HG02852 (cell line): Measurements from ENCODE around the gene PUS7L.
A peak's percentile ranks its signal among the peaks of the same experiment; 100 is the strongest.
"Not testable (repeated sequence)": the region's sequence is repeated elsewhere in the genome, so short reads cannot be mapped to it uniquely, and the experiment has no call there.

Experiments used
- ATAC-seq: cut with Tn5 transposase; IDR thresholded peaks from one replicate; pipeline ENCODE4 v1.9.1; 2021; ENCODE audit warnings: mild to moderate bottlenecking, moderate library complexity; ENCODE audit not compliant: unreplicated experiment

The PUS7L gene

DNA sequence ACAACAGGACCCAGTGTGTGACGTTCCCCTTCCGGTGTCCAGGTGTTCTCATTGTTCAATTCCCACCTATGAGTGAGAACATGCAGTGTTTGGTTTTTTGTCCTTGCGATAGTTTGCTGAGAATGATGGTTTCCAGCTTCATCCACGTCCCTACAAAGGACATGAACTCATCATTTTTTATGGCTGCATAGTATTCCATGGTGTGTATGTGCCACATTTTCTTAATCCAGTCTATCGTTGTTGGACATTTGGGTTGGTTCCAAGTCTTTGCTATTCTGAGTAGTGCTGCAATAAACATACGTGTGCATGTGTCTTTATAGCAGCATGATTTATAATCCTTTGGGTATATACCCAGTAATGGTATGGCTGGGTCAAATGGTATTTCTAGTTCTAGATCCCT lies 7.2 kb downstream of the PUS7L start:
- not testable (repeated sequence) for ATAC-seq

GRCh38 chr12:43750814-43751213 lies 7.8 kb downstream of the PUS7L start:
- no peak for ATAC-seq

- ATAC-seq = no peak
Measured at GRCh38 chr12:43749016-43749415, 9.6 kb downstream of the PUS7L start.

DNA sequence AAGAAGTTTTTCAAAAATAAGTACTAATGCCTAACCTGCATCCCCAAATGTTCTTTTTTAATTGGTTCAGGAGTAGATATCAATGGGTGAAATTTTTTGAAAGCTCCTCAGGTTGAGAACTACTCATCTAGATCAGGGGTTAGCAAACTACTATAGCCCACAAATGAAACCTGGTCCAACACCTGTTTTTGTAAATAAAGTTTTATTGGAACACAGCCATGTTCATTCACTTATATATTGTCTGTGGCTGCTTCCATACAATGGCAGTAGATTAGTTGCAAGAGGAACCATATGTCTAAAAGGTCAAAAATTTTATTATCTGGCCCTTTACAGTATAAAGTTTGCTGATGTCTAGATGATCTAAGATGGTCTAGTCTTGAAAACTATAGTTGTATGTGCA lies 13.8 kb downstream of the PUS7L start:
- ATAC-seq = no peak

DNA sequence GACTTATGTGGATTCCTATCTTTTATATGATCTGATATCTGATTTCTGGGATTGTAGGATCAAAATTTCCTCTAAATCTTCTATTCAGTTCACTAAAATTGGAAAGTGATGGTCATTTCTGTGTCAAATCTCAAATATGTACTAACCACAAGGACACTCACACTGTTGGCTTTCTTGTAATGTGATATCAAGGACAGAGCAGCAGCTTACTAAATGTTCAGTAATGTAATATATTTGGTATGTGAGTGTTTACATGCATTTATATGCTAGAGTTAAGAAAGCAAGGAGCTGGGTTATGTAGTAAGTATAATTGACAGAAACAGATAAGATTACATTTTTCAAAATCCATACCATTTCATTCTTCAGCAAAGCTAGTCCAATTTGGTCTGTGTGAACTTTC lies 16.5 kb downstream of the PUS7L start:
- no peak for ATAC-seq

- peak; percentile 83 for ATAC-seq
Measured at GRCh38 chr12:43740511-43741100, 18.0 kb downstream of the PUS7L start.

- no peak for ATAC-seq
Measured at GRCh38 chr12:43737646-43738045, 20.9 kb downstream of the PUS7L start.

- no peak for ATAC-seq
Measured at GRCh38 chr12:43736927-43737440, 21.6 kb downstream of the PUS7L start.

DNA sequence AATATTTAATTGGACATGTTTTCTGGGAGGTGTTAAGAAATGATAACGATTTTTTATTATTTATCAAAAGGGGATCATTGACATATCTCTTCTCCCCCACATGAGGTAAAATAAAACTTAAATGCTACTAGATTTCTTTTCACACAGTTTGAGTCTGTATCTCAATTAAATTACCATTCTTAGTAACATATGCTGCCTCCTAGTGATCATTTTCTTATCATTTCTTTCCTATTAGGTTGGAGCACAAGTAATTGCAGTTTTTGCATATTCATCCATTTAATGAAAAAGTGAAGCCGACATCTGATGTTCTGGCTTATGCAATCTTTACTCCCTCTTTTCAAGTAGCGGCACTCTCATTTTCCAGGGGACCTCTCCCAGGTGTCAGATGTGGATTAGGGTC lies 24.9 kb downstream of the PUS7L start:
- ATAC-seq = no peak

DNA sequence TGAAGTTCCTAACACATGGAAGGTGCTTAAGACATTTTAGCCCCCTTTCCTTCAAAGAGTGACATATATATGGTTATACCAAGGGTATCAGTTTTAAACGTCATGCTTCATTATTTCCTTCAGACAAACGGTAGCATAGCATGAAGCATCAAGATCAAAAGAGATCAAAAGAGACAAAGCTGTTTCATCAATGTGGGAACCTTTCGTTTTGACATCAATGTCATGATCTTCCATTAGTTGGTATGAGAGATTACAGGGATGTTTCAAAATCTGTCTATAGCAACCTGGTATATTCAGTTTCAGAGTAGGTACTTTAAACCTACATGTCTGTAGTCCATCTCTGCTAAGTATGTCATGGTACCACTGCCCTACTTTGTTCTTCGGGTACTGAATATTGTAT lies 28.3 kb downstream of the PUS7L start:
- no peak for ATAC-seq

DNA sequence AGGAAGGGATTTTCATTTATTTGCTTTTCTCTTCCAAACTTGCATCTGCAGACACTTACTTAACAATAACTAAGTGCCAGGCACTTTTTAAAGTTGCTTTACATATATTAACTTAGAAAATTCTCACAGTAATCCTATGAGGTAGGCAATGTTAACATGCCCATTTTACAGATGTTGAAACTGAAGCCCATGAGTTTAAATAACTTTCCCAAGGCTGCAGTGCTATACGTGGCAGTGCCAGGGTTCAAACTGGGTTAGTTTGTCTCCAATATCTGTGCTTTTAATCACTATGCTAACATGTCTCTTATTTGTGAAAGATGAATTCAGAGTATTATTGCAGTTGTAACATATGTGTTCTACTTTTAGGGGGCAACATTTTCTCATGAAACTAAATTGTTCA lies 29.9 kb downstream of the PUS7L start:
- no peak for ATAC-seq

- ATAC-seq = no peak
Measured at GRCh38 chr12:43728117-43728516, 30.5 kb downstream of the PUS7L start.

DNA sequence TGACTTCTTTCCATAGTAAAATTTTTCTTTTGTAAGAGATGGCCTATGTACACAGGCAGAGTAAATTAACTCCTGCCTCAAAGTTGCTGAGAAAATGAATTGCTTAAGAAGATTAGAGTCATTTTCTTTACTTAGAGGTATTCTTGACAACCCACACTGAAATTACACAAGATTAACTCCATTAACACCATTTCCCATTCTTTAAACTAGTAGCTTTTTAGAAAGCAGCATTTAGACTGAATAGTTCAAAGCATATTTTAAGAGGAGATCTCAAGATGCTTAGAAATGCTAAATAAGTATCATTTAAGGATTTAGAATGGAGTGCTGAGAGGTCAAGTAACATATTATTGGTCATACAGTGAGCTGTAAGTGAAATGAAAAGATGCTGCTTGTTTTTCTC lies 35.5 kb downstream of the PUS7L start:
- ATAC-seq = no peak

DNA sequence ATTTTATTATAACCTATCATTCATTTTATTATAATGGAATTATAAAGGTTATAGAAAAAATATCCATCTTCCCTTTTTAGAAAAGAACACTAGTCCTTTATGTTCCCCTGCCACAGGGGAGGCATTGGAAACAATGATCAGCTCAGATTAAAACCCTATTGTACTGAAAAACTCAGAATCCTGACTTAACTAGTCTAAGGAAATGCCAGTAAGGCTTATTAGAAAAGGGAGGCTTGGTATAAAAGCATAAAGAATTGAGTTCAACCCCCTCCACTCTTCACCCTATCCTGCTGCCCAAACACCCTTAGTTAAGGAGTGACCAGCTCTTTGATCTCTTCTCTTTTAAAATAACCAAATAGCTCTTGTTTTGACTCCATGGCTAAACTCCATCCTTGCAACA lies 36.0 kb downstream of the PUS7L start:
- no peak for ATAC-seq

DNA sequence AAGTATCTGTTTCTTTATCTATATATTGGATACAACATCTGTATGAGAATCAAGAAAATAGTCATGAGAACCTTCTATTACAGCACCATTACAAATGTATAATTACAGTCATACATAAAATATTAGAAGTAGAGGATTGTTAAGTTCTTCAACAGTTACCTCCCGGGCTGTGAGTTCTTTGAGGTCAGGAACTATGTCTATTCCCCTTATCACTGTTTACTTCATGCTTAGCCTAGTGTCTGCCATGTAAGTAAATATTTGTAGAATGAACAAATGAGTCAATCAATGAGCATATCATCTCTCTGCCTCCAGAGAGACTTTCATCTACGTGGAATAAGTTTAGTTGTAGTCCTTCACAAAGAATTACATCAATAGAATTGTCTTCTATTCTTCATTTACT lies 47.2 kb downstream of the PUS7L start:
- no peak for ATAC-seq

GRCh38 chr12:43703772-43704171 lies 54.8 kb downstream of the PUS7L start:
- not testable (repeated sequence) for ATAC-seq

- not testable (repeated sequence) for ATAC-seq
Measured at GRCh38 chr12:43701194-43701593, 57.4 kb downstream of the PUS7L start.

GRCh38 chr12:43696154-43696553 lies 62.4 kb downstream of the PUS7L start:
- no peak for ATAC-seq

GRCh38 chr12:43694879-43695278 lies 63.7 kb downstream of the PUS7L start:
- ATAC-seq = no peak

GRCh38 chr12:43692064-43692463 lies 66.5 kb downstream of the PUS7L start:
- ATAC-seq = no peak

DNA sequence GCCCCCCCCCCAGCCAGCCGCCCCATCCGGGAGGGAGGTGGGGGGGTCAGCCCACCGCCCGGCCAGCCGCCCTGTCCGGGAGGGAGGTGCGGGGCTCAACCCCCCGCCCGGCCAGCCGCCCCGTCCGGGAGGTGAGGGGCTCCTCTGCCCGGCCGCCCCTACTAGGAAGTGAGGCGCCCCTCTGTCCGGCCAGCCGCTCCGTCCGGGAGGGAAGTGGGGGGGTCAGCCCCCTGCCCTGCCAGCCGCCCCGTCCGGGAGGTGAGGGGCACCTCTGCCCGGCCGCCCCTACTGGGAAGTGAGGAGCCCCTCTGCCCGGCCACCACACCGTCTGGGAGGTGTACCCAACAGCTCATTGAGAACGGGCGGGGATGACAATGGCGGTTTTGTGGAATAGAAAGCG lies 73.1 kb downstream of the PUS7L start:
- not testable (repeated sequence) for ATAC-seq

GRCh38 chr12:43676183-43676813 lies 82.3 kb downstream of the PUS7L start:
- ATAC-seq = peak; percentile 98
